Fibroblast of mammary gland (primary cell): ENCODE results near the gene GDF7.

Source experiments
- DNase-seq: peaks from one replicate; pipeline ENCODE4 v3.0.0-alpha.2; 2010; ENCODE audit warnings: low read depth
- H3K4me3 ChIP-seq: 2 replicates; pipeline ENCODE4 v1.5.1; 2011; ENCODE audit warnings: low read depth, mild to moderate bottlenecking, low read length, moderate library complexity; ENCODE audit not compliant: control insufficient read depth
- TF ChIP-seq, protein P1 (sequence below): conservative IDR thresholded peaks from 2 replicates; pipeline ENCODE4 v1.5.1; 2011; ENCODE audit warnings: low read depth, low read length, inconsistent platforms; ENCODE audit not compliant: control insufficient read depth, insufficient read depth

Gene GDF7

DNA sequence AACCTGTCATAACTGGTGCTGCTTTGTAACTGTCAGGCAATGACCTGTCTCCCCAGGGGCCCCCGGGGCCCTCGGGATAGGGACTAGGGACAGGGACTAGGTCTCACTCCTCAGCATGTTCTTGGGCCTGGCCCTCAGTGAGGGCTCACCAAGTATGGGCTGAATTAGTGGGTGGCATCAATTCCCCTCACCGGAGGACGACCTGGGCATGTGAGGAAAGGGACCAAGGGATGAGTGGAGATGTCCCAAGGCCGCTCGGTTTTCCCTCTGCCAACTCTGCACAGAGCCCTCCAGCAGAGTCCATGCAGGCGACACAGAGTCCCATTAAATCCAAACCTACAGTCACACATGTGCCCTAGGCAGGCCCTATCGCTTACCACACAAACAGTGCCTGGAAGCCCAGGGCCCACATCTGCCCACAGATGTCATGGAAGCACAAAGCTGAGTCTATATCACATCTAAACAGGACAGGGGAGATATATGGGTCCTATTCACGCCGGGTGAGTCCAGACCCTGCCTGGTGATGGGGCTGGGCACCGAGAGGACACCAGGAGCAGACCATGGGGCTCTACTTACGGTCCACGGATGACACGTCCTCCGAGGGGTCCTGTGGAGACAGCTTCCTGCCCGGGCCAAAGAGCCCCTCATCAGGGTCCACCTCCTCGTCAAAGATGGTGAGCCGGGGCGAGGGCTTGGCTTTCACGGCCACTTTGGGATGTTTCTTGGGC lies 42.6 kb upstream of the GDF7 start:
- no peak for DNase-seq
- TF ChIP-seq, protein P1, sequence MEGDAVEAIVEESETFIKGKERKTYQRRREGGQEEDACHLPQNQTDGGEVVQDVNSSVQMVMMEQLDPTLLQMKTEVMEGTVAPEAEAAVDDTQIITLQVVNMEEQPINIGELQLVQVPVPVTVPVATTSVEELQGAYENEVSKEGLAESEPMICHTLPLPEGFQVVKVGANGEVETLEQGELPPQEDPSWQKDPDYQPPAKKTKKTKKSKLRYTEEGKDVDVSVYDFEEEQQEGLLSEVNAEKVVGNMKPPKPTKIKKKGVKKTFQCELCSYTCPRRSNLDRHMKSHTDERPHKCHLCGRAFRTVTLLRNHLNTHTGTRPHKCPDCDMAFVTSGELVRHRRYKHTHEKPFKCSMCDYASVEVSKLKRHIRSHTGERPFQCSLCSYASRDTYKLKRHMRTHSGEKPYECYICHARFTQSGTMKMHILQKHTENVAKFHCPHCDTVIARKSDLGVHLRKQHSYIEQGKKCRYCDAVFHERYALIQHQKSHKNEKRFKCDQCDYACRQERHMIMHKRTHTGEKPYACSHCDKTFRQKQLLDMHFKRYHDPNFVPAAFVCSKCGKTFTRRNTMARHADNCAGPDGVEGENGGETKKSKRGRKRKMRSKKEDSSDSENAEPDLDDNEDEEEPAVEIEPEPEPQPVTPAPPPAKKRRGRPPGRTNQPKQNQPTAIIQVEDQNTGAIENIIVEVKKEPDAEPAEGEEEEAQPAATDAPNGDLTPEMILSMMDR, result no peak
- H3K4me3 ChIP-seq, result no peak overlapping the region

DNA sequence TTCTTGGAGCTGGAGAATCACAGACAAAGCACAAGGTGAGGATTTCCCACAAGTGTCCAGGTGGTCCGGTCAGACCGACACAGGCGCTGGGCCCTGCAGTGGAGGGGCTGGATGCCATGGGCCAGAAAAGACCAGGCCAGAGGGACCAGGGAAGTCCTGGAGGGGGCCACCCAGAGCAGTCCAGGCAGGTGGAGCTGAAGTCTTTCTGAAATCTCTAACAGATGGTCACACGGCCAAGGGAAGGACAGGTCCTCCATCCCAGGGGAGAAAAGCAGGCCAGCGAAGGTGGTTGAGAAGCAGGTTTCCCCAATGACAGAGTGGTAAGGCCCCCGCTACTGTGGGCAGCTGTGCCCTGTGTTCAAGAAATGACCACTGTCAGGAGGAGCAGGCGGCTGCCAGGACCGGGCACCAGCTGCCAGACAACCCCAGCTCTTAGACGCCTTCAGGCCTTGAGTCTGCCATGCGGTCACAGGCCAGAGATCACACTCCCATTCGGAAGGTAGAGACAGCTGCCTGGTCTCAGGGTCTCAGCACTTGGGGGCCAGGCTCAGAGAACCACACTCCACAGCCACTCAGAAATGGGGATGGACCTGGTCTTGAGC lies 42.0 kb upstream of the GDF7 start:
- no peak overlapping the region for H3K4me3 ChIP-seq
- no peak for DNase-seq
- TF ChIP-seq, protein P1, result no peak

DNA sequence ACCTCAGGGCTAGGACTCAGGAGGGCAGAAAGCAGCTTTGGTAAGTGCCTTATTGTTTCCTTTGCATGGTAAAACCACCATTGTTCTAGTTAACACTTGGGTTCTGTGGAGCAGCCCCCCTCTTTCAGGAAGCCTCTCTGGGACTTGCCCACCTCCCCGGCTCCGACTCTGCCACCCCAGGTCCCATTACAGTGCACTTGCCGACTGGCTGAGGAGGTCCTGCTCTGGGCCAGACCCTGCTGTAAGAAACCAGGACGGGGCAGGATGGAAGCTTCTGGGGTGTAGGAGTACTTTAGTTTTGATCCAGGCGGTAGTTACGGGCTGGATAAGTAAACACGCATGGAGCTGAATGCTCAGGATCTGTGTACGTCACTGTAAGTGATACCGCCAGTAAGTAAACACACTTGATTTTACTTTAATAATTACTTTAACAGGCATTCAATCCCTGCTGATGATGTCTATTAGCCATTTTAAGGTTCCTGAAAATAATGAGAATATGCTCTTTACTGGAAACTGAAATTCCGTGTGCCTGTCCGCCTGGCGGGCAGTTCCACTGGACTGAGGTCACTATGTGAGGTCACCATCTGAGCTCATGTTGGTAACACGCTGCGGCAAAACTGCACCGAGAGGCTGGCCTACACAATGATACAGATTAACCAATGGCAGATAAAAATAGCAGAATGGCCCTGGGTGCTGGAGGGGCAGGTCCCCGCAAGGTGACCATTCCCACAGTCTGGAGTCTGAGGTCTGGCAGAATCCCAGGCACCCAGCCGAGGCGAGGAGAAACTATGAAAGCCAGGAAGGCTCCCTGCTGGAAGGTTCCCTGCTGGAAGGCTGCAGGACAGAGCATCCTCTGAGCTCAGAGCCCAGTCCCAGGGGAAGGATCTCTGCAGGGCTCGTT lies 41.2 kb upstream of the GDF7 start:
- DNase-seq, result peak; percentile 54
- TF ChIP-seq, protein P1, result no peak

DNA sequence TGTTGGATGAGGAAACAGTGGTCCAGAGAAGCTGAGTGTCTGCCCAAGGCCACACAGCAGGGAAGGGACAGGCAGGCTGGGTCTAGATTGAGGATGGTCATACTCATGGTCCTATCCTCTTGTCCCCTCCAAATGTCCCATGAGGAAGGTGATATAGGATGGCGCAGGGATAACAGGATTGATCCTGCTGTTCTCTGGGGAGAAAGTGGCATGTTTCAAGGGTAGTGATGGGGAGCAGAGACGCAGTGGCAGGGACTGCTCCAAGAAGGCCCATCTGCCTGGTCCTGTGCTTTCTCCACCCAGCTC lies 40.6 kb upstream of the GDF7 start:
- DNase-seq, result no peak
- TF ChIP-seq, protein P1, result no peak
- no peak overlapping the region for H3K4me3 ChIP-seq

More for the DNA sequence above, 41.2 kb upstream of the GDF7 start:
- H3K4me3 ChIP-seq, result no peak overlapping the region

DNA sequence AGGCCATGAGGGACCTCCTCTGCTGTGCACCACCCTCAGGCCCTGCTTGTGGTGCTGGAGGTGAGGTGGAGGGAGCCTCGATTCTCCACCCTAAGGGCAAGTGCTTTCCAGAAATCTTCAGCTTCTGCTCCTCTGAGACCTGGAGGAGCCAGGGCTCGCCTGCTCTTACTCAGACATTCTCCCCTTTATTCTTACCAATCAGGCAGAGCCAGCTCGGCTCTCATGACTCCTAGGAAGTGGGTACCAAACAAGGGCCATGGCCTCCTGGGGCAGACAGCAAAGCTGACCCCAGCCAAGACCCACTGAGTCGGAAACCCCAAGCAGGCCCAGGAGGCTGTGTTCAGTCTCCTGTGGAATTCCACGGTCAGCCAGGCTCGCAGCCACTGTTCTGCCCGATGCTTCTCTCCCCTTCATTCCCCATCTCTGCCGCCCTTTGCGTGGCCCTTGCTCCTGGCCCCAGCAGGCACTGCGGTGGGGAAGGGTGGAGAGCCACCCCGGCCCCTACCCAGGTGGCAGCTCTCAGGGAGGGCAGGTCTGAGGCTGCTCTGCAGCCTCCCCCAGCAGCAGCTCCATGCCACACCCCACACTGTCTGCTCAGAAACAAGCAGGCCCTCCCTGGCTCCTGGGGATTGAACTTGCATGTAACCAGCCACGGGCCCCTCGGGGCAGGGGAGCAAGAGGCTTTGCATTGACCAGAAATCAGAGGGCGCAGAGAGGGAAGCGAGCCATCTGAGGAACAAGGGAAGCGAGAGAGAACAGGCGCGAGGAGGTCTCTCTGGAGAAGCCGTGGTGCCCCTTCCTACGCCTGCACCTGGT lies 40.0 kb upstream of the GDF7 start:
- TF ChIP-seq, protein P1, result no peak
- no peak for DNase-seq
- H3K4me3 ChIP-seq, result no peak overlapping the region

DNA sequence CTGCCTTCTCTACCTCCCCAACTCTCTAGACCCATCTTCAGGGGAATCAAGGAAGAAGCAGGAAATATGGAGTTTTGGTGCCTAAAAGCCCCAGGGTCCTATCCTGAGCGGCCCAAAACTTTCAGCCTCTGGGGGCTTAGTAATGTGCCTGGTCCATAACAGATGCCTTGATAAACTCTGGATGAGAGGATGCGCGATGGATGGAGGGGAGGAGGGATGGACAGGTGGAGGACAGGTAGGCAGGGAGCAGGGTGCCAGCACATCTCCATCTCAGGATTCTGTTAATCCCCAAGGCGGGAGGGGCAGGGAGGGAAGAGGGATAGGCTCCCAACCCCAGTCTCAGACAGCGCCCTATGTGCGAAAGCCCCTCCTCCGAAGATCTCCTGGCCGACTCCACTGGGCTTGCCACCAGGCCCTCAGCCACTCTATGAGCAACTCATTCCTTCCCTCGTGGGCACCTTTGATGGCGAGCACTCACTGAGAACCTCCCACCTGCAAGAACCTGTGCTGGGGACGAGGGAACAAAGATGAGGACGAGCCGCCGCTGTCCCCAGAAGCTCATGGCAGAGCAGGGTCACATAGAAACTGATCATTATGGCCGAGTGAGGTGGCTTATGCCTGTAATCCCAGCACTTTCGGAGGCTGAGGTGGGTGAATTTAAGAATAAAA lies 39.1 kb upstream of the GDF7 start:
- no peak overlapping the region for H3K4me3 ChIP-seq
- DNase-seq, result no peak
- TF ChIP-seq, protein P1, result no peak
